Prostate gland (tissue), 2 donors: ENCODE measurements around the gene RRP1B. TPM values are rescaled to one million over a fixed set of nuclear protein-coding genes. Genes with fewer than 3 reads are reported as not detected.

Source experiments
- DNase-seq: peaks from one replicate; pipeline ENCODE4 v3.0.0-alpha.2; 2019; ENCODE audit warnings: low spot score
- H3K27ac ChIP-seq, 2 donors: fragments of 200-600 bp; sonication (generic); 2 replicates each; pipeline ENCODE4 v1.5.1; 2017 to 2019
- H3K27me3 ChIP-seq: fragments of 200-600 bp; sonication (generic); replicated peaks from 2 replicates; pipeline ENCODE4 v1.5.1; 2019; ENCODE audit not compliant: insufficient read depth
- H3K36me3 ChIP-seq, 2 donors: fragments of 200-600 bp; sonication (generic); 1 replicate in 1 of 2; 2 replicates in 1 of 2; pipeline versions ENCODE4 v1.5.1 to v1.8.1; 2017 to 2019
- H3K4me1 ChIP-seq: fragments of 200-600 bp; sonication (generic); replicated peaks from 2 replicates; pipeline ENCODE4 v1.5.1; 2019
- H3K4me3 ChIP-seq, 2 donors: fragments of 200-600 bp; sonication (generic); 2 replicates each; pipeline ENCODE4 v1.5.1; 2017 to 2019
- H3K9me3 ChIP-seq: fragments of 200-600 bp; sonication (generic); 2 replicates; pipeline ENCODE4 v1.5.1; 2017
- CTCF ChIP-seq, 4 experiments: fragments of 200-600 bp in 2 of 4; fragments of 450-650 bp in 2 of 4; sonication (generic) in 2 of 4; IDR thresholded peaks; 1 replicate in 3 of 4; 2 replicates in 1 of 4; pipeline ENCODE4 v1.5.1; 2016 to 2019; ENCODE audit warnings: antibody characterized with exemption in 4 of 4, mild to moderate bottlenecking in 2 of 4, moderate library complexity in 2 of 4
- POLR2A ChIP-seq: fragments of 450-650 bp; IDR thresholded peaks from one replicate; pipeline ENCODE4 v1.6.1; 2016; ENCODE audit warnings: antibody characterized with exemption, mild to moderate bottlenecking
- POLR2AphosphoS5 ChIP-seq: sonication (generic); formaldehyde crosslinking; IDR thresholded peaks from one replicate; pipeline ENCODE4 v1.6.1; 2017; ENCODE audit warnings: antibody characterized with exemption
- WGBS: methylation state at CpG from one replicate; pipeline ENCODE4 v1.1.5; 2018; 5-methylcytosine and 5-hydroxymethylcytosine counted together
- intact Hi-C: fragments of 100-400 bp; cut with DNase I; formaldehyde crosslinking; loops from one replicate; pipeline ENCODE4 v1.14.2; 2022
- total RNA-seq, 2 donors: library from RNA; depleted of rRNA; stranded (reverse); fragments of >200 nt; gene quantifications; one replicate each; pipeline ENCODE4 v1.1.0, GENCODE V29; 2016

RRP1B gene
- total RNA-seq, 2 donors from 2014 or later = 22.7 to 38.3 TPM

- no peak overlapping the region for H3K27ac ChIP-seq
- no peaks in the 10 kb centered on the region for H3K4me1 ChIP-seq
- intact Hi-C loops = no loop called here
- H3K27me3 ChIP-seq = no peaks in the 10 kb centered on the region
- no peaks in the 10 kb centered on the region for H3K36me3 ChIP-seq
- no peak for TF ChIP-seq POLR2AphosphoS5
- no peak for TF ChIP-seq CTCF (IDR thresholded peaks at IDR 0.05)
- TF ChIP-seq POLR2A = no peak
- H3K4me3 ChIP-seq = no peak overlapping the region
- 83% methylated on average over 2 of the region's 2 CpGs for WGBS
- no peak for DNase-seq
- no peaks in the 10 kb centered on the region for H3K9me3 ChIP-seq
Observed at GRCh38 chr21:43623588-43623987, 35.8 kb upstream of the RRP1B start.

- DNase-seq = no peak
- 89% methylated on average over 4 of the region's 4 CpGs for WGBS
- Histone ChIP-seq H3K27ac (no peak overlapping the region), H3K4me1 (no peaks in the 10 kb centered on the region), H3K4me3 (no peak overlapping the region), H3K9me3 (no peaks in the 10 kb centered on the region), H3K36me3 (no peaks in the 10 kb centered on the region), H3K27me3 (no peaks in the 10 kb centered on the region)
- TF ChIP-seq POLR2A (no peak), CTCF (IDR thresholded peaks at IDR 0.05) (no peak), POLR2AphosphoS5 (no peak)
- intact Hi-C loops = no loop called here
Observed at GRCh38 chr21:43624339-43624738, 35.0 kb upstream of the RRP1B start.

- Histone ChIP-seq H3K9me3 (no peaks in the 10 kb centered on the region), H3K27ac (no peak overlapping the region), H3K36me3 (no peaks in the 10 kb centered on the region), H3K4me3 (no peak overlapping the region), H3K27me3 (no peaks in the 10 kb centered on the region), H3K4me1 (no peaks in the 10 kb centered on the region)
- 79% methylated on average over 3 of the region's 3 CpGs for WGBS
- intact Hi-C loops = no loop called here
- TF ChIP-seq POLR2A = no peak
- TF ChIP-seq POLR2AphosphoS5 = no peak
- TF ChIP-seq CTCF (IDR thresholded peaks at IDR 0.05) = no peak
- DNase-seq = no peak
Observed at GRCh38 chr21:43626390-43626789, 33.0 kb upstream of the RRP1B start.

GRCh38 chr21:43627527-43627926 lies 31.8 kb upstream of the RRP1B start:
- intact Hi-C loops = no loop called here
- no peaks in the 10 kb centered on the region for H3K36me3 ChIP-seq
- TF ChIP-seq POLR2A (no peak), POLR2AphosphoS5 (no peak), CTCF (IDR thresholded peaks at IDR 0.05) (no peak)
- no peaks in the 10 kb centered on the region for H3K27me3 ChIP-seq
- no peaks in the 10 kb centered on the region for H3K9me3 ChIP-seq
- no peak overlapping the region for H3K4me3 ChIP-seq
- H3K27ac ChIP-seq = no peak overlapping the region
- 61% methylated on average over 2 of the region's 2 CpGs for WGBS
- DNase-seq = no peak
- H3K4me1 ChIP-seq = no peaks in the 10 kb centered on the region

- Histone ChIP-seq H3K4me3 (no peak overlapping the region), H3K27ac (no peak overlapping the region), H3K36me3 (no peaks in the 10 kb centered on the region), H3K27me3 (no peaks in the 10 kb centered on the region), H3K9me3 (no peaks in the 10 kb centered on the region), H3K4me1 (no peaks in the 10 kb centered on the region)
- intact Hi-C loops = no loop called here
- WGBS = 93% methylated on average over 14 of the region's 14 CpGs
- TF ChIP-seq CTCF (IDR thresholded peaks at IDR 0.05) (no peak), POLR2AphosphoS5 (no peak), POLR2A (no peak)
- no peak for DNase-seq
Observed at GRCh38 chr21:43631411-43632107, 27.8 kb upstream of the RRP1B start.
